GM23338 (cell line): ENCODE results near the gene RAD51B.

ENCODE experiments used
- CTCF ChIP-seq, 2 experiments: fragments of 200-600 bp in 1 of 2; sonication (generic) in 1 of 2; conservative IDR thresholded peaks; 2 replicates each; pipeline versions ENCODE4 v1.5.1 to v1.6.1; 2016 to 2017; ENCODE audit warnings: antibody characterized with exemption in 2 of 2, low read depth in 2 of 2, mild to moderate bottlenecking in 2 of 2, moderate library complexity in 1 of 2
- EZH2 ChIP-seq: fragments of 200-600 bp; sonication (generic); IDR thresholded peaks from one replicate; pipeline ENCODE4 v1.8.0; 2017; ENCODE audit warnings: antibody characterized with exemption, mild to moderate bottlenecking, low read depth; ENCODE audit not compliant: unreplicated experiment
- EZH2phosphoT487 ChIP-seq: fragments of 200-600 bp; sonication (generic); IDR thresholded peaks from one replicate; pipeline ENCODE4 v1.8.1; 2018; ENCODE audit warnings: antibody characterized with exemption; ENCODE audit not compliant: unreplicated experiment
- POLR2AphosphoS5 ChIP-seq: IDR thresholded peaks from 2 replicates; pipeline ENCODE4 v1.6.1; 2016; ENCODE audit warnings: antibody characterized with exemption, low read depth
- REST ChIP-seq: IDR thresholded peaks from one replicate; pipeline ENCODE4 v1.6.1; 2018; ENCODE audit warnings: antibody characterized with exemption; ENCODE audit not compliant: unreplicated experiment
- ZNF331 ChIP-seq: fragments of 250-450 bp; sonication (Bioruptor Pico); IDR thresholded peaks from 2 replicates; pipeline ENCODE4 v1.5.0; 2020; ENCODE audit warnings: low read depth, mild to moderate bottlenecking, moderate library complexity
- ZNF462 ChIP-seq: fragments of 250-450 bp; sonication (Bioruptor Pico); IDR thresholded peaks from 2 replicates; pipeline ENCODE4 v1.5.0; 2020; ENCODE audit warnings: mild to moderate bottlenecking, moderate library complexity

GRCh38 chr14:68666899-68667298, 847.3 kb downstream of the RAD51B start:
- TF ChIP-seq CTCF (conservative IDR thresholded peaks at IDR 0.05; ENCODE audit: low read depth in 2 of 2) (no peak), ZNF462 (CRISPR knock-in tag) (no peak), EZH2 (no peak), REST (no peak), ZNF331 (CRISPR knock-in tag) (no peak), EZH2phosphoT487 (no peak), POLR2AphosphoS5 (no peak)
